Nephron (organoid): ENCODE data around the gene SART1.

ENCODE experiments used
- H3K27ac Mint-ChIP-seq, 3 experiments: 2 replicates each; pipeline ENCODE4 v1.8.0; 2020; ENCODE audit warnings: mixed read lengths in 3 of 3, mild to moderate bottlenecking in 2 of 3, moderate library complexity in 1 of 3
- H3K27me3 Mint-ChIP-seq: 2 replicates; pipeline ENCODE4 v1.8.0; 2021; ENCODE audit warnings: low read depth, mild to moderate bottlenecking, moderate library complexity, mixed read lengths
- H3K36me3 Mint-ChIP-seq: 2 replicates; pipeline ENCODE4 v1.8.0; 2020; ENCODE audit warnings: low read depth, mixed read lengths
- H3K4me1 Mint-ChIP-seq: 2 replicates; pipeline ENCODE4 v1.8.0; 2020; ENCODE audit warnings: mixed read lengths
- H3K4me3 Mint-ChIP-seq, 3 experiments: 2 replicates each; pipeline ENCODE4 v1.8.0; 2020; ENCODE audit warnings: mild to moderate bottlenecking in 3 of 3, mixed read lengths in 3 of 3, moderate library complexity in 2 of 3
- H3K9me3 Mint-ChIP-seq: 2 replicates; pipeline ENCODE4 v1.8.0; 2020; ENCODE audit warnings: mixed read lengths
- CTCF ChIP-seq, 3 experiments: fragments of 200-600 bp; sonication (generic); IDR thresholded peaks; one replicate each; pipeline ENCODE4 v1.5.0; 2021; ENCODE audit warnings: antibody characterized with exemption in 3 of 3; ENCODE audit not compliant: unreplicated experiment in 3 of 3

Gene SART1

GRCh38 chr11:65975771-65976170 lies 14.2 kb downstream of the SART1 start:
- Mint-ChIP-seq H3K27ac (no peak overlapping the region), H3K27me3 (no peaks in the 10 kb centered on the region)

GRCh38 chr11:65976216-65977176 lies 15.0 kb downstream of the SART1 start:
- H3K36me3 Mint-ChIP-seq, result peaks cover 39% of the 10 kb centered on the region
- no peaks in the 10 kb centered on the region for H3K4me1 Mint-ChIP-seq
- no peak for TF ChIP-seq CTCF (IDR thresholded peaks at IDR 0.05; ENCODE audit: unreplicated experiment in 3 of 3)
- no peak overlapping the region for H3K4me3 Mint-ChIP-seq
- no peaks in the 10 kb centered on the region for H3K27me3 Mint-ChIP-seq
- no peak overlapping the region for H3K27ac Mint-ChIP-seq
- no peaks in the 10 kb centered on the region for H3K9me3 Mint-ChIP-seq

More at GRCh38 chr11:65975771-65976170, 14.2 kb downstream of the SART1 start:
- no peaks in the 10 kb centered on the region for H3K9me3 Mint-ChIP-seq
- no peak for TF ChIP-seq CTCF (IDR thresholded peaks at IDR 0.05; ENCODE audit: unreplicated experiment in 3 of 3)
- no peak overlapping the region for H3K4me3 Mint-ChIP-seq
- H3K36me3 Mint-ChIP-seq, result peaks cover 40% of the 10 kb centered on the region
- H3K4me1 Mint-ChIP-seq, result no peaks in the 10 kb centered on the region

GRCh38 chr11:65977621-65978390 lies 16.3 kb downstream of the SART1 start:
- Mint-ChIP-seq H3K9me3 (no peaks in the 10 kb centered on the region), H3K36me3 (peaks cover 31% of the 10 kb centered on the region), H3K4me1 (no peaks in the 10 kb centered on the region), H3K27ac (no peak overlapping the region), H3K4me3 (no peak overlapping the region), H3K27me3 (no peaks in the 10 kb centered on the region)
- no peak for TF ChIP-seq CTCF (IDR thresholded peaks at IDR 0.05; ENCODE audit: unreplicated experiment in 3 of 3)

GRCh38 chr11:65978391-65979238 lies 17.1 kb downstream of the SART1 start:
- H3K4me3 Mint-ChIP-seq, result no peak overlapping the region
- no peak overlapping the region for H3K27ac Mint-ChIP-seq
- no peaks in the 10 kb centered on the region for H3K9me3 Mint-ChIP-seq
- TF ChIP-seq CTCF (IDR thresholded peaks at IDR 0.05; ENCODE audit: unreplicated experiment in 3 of 3), result no peak
- no peaks in the 10 kb centered on the region for H3K4me1 Mint-ChIP-seq
- peaks cover 24% of the 10 kb centered on the region for H3K36me3 Mint-ChIP-seq
- H3K27me3 Mint-ChIP-seq, result no peaks in the 10 kb centered on the region

- Mint-ChIP-seq H3K36me3 (peaks cover 21% of the 10 kb centered on the region), H3K27ac (no peak overlapping the region), H3K4me3 (no peak overlapping the region), H3K27me3 (no peaks in the 10 kb centered on the region), H3K9me3 (no peaks in the 10 kb centered on the region), H3K4me1 (no peaks in the 10 kb centered on the region)
- no peak for TF ChIP-seq CTCF (IDR thresholded peaks at IDR 0.05; ENCODE audit: unreplicated experiment in 3 of 3)
Observed at GRCh38 chr11:65979261-65979759, 17.8 kb downstream of the SART1 start.
